A549 treated with Mapracorat at 1 μM for 4 hours (cell line): ENCODE data around the gene CALHM3. TPM values are rescaled to one million over a fixed set of nuclear protein-coding genes. Genes with fewer than 3 reads are reported as not detected.

ENCODE experiments used
- total RNA-seq: library from RNA; stranded (reverse); fragments of 200-300 nt; extraction: Qiagen RNA extraction; gene quantifications from 5 replicates; pipeline ENCODE4 v1.2.3, GENCODE V29; 2022

The CALHM3 gene, protein sequence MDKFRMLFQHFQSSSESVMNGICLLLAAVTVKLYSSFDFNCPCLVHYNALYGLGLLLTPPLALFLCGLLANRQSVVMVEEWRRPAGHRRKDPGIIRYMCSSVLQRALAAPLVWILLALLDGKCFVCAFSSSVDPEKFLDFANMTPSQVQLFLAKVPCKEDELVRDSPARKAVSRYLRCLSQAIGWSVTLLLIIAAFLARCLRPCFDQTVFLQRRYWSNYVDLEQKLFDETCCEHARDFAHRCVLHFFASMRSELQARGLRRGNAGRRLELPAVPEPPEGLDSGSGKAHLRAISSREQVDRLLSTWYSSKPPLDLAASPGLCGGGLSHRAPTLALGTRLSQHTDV
- total RNA-seq, result 0.17 to 0.53 TPM (median 0.30 TPM) in 5 replicates

DNA sequence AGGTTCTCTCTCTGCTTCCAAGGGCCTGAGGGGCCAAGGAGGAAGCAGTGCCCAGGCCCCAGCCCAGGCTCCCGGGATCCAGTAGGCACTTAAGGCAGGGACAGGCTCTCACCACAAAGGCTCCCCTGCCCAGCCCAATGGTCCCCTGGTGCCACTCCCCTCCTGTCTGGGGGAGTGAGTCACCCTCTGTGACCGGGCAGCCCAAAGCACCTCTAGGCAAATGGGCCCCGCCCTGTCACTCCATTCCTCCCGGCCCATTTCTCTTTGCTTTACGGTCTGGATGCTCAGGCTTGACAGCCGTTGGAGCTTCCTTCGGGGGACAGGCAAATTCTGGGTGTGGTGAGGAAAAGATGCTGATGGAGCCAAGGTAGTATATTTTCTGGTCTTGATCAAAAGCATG, at the start of gene CALHM3:
TSS of gene CALHM3 (minus strand) at position 106 of the 400 bp plus-strand sequence. CDS start 208 bp downstream, outside the sequence.

DNA sequence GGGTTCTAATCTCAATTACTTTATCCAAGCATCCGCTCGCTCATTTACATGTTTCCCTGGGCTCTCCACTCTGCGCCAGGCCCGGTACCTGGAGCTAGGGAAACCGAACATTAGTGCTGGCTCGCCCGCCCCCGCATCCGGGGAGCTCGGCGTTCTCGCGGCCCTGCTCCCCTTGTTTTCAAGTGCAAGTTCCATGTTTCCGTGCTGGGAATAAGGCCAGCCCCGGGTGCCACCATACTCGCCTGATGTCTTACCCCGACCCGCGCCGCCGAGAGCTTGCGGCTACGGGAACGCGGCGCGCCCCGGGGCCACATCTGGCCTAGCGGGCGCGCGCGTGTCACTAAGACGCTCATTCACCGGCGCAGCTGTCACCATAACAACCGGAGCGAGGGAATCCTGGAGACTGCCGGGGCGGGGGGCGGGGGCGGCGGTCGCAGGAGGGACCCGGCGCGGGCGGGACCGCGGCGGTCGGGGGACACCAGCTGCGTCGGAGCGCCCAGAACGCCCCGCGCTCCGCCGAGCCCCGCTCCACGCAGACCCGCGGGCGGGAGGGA, 14.4 kb upstream of the CALHM3 start, which contains the start of gene NEURL1:
TSS of gene NEURL1 (plus strand) at position 344 of the 554 bp plus-strand sequence. CDS start 683 bp downstream, outside the sequence.

DNA sequence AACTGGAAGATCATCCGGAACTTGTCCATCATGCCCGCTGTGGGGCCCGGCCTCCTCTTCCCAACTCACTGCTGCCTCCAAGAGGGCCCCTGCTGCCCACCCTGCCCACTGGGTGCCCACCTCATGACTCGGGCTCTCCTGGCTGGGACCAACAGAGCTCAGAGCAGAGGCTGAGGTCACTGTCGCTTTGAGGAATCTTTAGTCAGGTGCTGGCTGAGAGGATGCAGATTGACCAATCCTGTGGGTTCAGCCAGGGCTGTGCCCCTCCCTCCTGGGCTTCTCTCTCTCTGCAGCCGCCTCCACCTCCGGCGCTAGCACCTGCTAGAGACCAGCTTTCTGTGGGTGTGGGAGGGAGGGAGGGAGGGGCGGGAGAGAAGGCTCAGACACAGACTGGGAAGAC, 20.3 kb downstream of the CALHM3 start, which contains the start of gene CALHM1:
TSS of gene CALHM1 (minus strand) at position 181 of the 400 bp plus-strand sequence. CDS start at position 32, 149 bp downstream.

DNA sequence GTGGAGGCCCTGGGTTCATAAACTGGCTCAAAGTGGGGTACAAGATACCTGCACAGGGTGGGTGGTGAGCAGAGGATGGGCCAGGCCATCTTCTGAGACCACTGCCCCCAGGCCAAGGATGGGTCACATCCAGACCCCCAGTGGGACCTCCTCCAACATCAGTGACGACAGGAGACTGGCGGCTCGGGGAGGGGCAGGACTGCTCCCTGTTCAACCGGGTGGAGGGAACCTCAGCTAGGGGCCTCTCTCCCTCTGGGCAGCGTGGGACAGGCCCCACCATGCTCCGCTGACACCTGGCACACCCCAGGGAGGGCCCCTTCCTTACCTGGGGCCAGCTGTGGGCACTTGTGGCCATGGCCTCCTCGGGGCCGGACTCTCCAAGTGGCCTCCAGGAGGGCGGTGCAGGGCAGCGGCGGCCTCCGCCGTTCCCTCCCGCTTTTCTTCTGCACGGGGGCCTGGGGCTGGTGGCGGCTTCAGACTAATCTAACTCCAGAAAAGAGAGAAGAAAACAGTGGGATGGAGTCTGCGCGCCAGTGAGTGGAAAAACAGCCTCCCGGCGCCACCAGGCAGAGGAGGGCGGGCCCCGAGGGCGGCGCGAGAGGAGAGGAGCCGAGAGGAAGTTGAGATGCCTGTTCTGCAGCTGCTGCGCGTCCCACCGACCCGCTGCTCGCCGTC, 27.1 kb downstream of the CALHM3 start, which contains the start of gene CALHM2:
TSS of gene CALHM2 (minus strand) at position 540 of the 675 bp plus-strand sequence. CDS start 2,429 bp downstream, outside the sequence.

Other genes starting within 250 kb of the CALHM3 start
- gene RPEL1, start 233.4 kb downstream of the CALHM3 start, total RNA-seq, result 0.07 TPM in 1 of 5 replicates, not detected in the others
- 18.3 to 27.6 TPM (median 21.0 TPM) in 5 replicates for gene INA, start 202.1 kb downstream of the CALHM3 start, total RNA-seq
- 11.2 to 11.9 TPM (median 11.5 TPM) in 5 replicates for gene PCGF6, start 128.1 kb downstream of the CALHM3 start, total RNA-seq
- gene TAF5, start 111.3 kb downstream of the CALHM3 start, total RNA-seq, result 2.7 to 3.4 TPM (median 3.1 TPM) in 5 replicates
- 477 to 606 TPM (median 519 TPM) in 5 replicates for gene ATP5MK, start 82.8 kb downstream of the CALHM3 start, total RNA-seq
- 30.4 to 42.4 TPM (median 39.2 TPM) in 5 replicates for gene PDCD11, start 82.6 kb downstream of the CALHM3 start, total RNA-seq
- 3.1 to 6.6 TPM (median 4.9 TPM) in 5 replicates for gene CALHM2, start 26.9 kb downstream of the CALHM3 start, total RNA-seq
- gene CALHM1, start 20.3 kb downstream of the CALHM3 start, total RNA-seq, result 0.04 TPM in 1 of 5 replicates, not detected in the others
- gene NEURL1, start 14.5 kb upstream of the CALHM3 start, total RNA-seq, result 0.52 to 0.87 TPM (median 0.62 TPM) in 5 replicates